CD14-positive monocyte (primary cell): ENCODE results near the gene CCBE1. TPM values are rescaled to one million over a fixed set of nuclear protein-coding genes. Genes with fewer than 3 reads are reported as not detected.

Experiments
- DNase-seq, 3 donors: peaks; one replicate each; pipeline ENCODE4 v3.0.0-alpha.2; 2011 to 2022
- H2AFZ ChIP-seq: 2 replicates; pipeline ENCODE4 v1.6.0; 2012; ENCODE audit warnings: mild to moderate bottlenecking, low read depth, low read length, inconsistent platforms; ENCODE audit not compliant: insufficient read depth, poor library complexity, severe bottlenecking
- H3K27ac ChIP-seq, 2 donors: 1 replicate in 1 of 2; 2 replicates in 1 of 2; pipeline ENCODE4 v1.5.1; 2012 to 2013; ENCODE audit warnings: low read length in 2 of 2, control low read depth in 1 of 2, inconsistent platforms in 1 of 2, low read depth in 1 of 2, mild to moderate bottlenecking in 1 of 2
- H3K27me3 ChIP-seq, 2 donors: one replicate each; pipeline versions ENCODE4 v1.6.0 to v1.6.1; 2011 to 2013; ENCODE audit warnings: low read length in 2 of 2; ENCODE audit not compliant: control insufficient read depth in 2 of 2, insufficient read depth in 2 of 2
- H3K36me3 ChIP-seq, 2 donors: replicated peaks in 1 of 2; 1 replicate in 1 of 2; 2 replicates in 1 of 2; pipeline versions ENCODE4 v1.5.1 to v1.6.1; 2012 to 2013; ENCODE audit warnings: low read length in 2 of 2, control low read depth in 1 of 2, inconsistent platforms in 1 of 2, mild to moderate bottlenecking in 1 of 2; ENCODE audit not compliant: insufficient read depth in 2 of 2, control insufficient read depth in 1 of 2
- H3K4me1 ChIP-seq, 2 donors: 1 replicate in 1 of 2; 2 replicates in 1 of 2; pipeline versions ENCODE4 v1.5.1 to v1.6.1; 2012 to 2013; ENCODE audit warnings: low read length in 2 of 2, control low read depth in 1 of 2, inconsistent platforms in 1 of 2, mild to moderate bottlenecking in 1 of 2, moderate library complexity in 1 of 2; ENCODE audit not compliant: insufficient read depth in 2 of 2, control insufficient read depth in 1 of 2
- H3K4me2 ChIP-seq: replicated peaks from 2 replicates; pipeline ENCODE3; 2012; ENCODE audit warnings: low read length, moderate library complexity, mild to moderate bottlenecking; ENCODE audit not compliant: poor library complexity, severe bottlenecking; ENCODE audit errors: extremely low read depth
- H3K4me3 ChIP-seq, 3 experiments: fragments of 200-600 bp in 1 of 3; sonication (generic) in 1 of 3; replicated peaks in 1 of 3; 1 replicate in 2 of 3; 2 replicates in 1 of 3; pipeline ENCODE4 v1.5.1; 2011 to 2013; ENCODE audit warnings: low read length in 3 of 3, mild to moderate bottlenecking in 3 of 3, control low read depth in 2 of 3, low read depth in 2 of 3, inconsistent platforms in 1 of 3, moderate library complexity in 1 of 3
- H3K79me2 ChIP-seq: 2 replicates; pipeline ENCODE4 v1.6.0; 2012; ENCODE audit warnings: mild to moderate bottlenecking, control low read depth, inconsistent platforms, low read length, moderate library complexity; ENCODE audit not compliant: insufficient read depth
- H3K9ac ChIP-seq: 2 replicates; pipeline ENCODE4 v1.6.0; 2017; ENCODE audit warnings: low read length, mild to moderate bottlenecking; ENCODE audit not compliant: insufficient read depth, poor library complexity, severe bottlenecking
- H3K9me3 ChIP-seq, 2 donors: replicated peaks in 1 of 2; 1 replicate in 1 of 2; 2 replicates in 1 of 2; pipeline versions ENCODE4 v1.5.1 to v1.6.1; 2012 to 2013; ENCODE audit warnings: low read length in 2 of 2, control low read depth in 1 of 2; ENCODE audit not compliant: control insufficient read depth in 1 of 2, insufficient read depth in 1 of 2
- H4K20me1 ChIP-seq: 2 replicates; pipeline ENCODE4 v1.6.0; 2012; ENCODE audit warnings: mild to moderate bottlenecking, low read length, control low read depth, moderate library complexity; ENCODE audit not compliant: insufficient read depth
- H3K27ac Mint-ChIP-seq, 7 donors: one replicate each; pipeline ENCODE4 v1.8.0; 2020; ENCODE audit warnings: mild to moderate bottlenecking in 7 of 7, mixed read lengths in 7 of 7, moderate library complexity in 6 of 7, inconsistent platforms in 2 of 7
- H3K27me3 Mint-ChIP-seq, 3 donors: one replicate each; pipeline ENCODE4 v1.8.0; 2021 to 2022; ENCODE audit warnings: low read depth in 3 of 3, mild to moderate bottlenecking in 3 of 3, mixed read lengths in 3 of 3, moderate library complexity in 3 of 3, inconsistent platforms in 1 of 3
- H3K36me3 Mint-ChIP-seq, 2 donors: one replicate each; pipeline ENCODE4 v1.8.0; 2020; ENCODE audit warnings: mixed read lengths in 2 of 2, inconsistent platforms in 1 of 2, mild to moderate bottlenecking in 1 of 2
- H3K4me1 Mint-ChIP-seq: one replicate; pipeline ENCODE4 v1.8.0; 2020; ENCODE audit warnings: mild to moderate bottlenecking, mixed read lengths
- H3K4me3 Mint-ChIP-seq, 2 donors: one replicate each; pipeline ENCODE4 v1.8.0; 2020; ENCODE audit warnings: mild to moderate bottlenecking in 2 of 2, mixed read lengths in 2 of 2, moderate library complexity in 1 of 2
- H3K9me3 Mint-ChIP-seq, 7 donors: one replicate each; pipeline ENCODE4 v1.8.0; 2020 to 2022; ENCODE audit warnings: mixed read lengths in 7 of 7, mild to moderate bottlenecking in 6 of 7, moderate library complexity in 6 of 7, inconsistent platforms in 2 of 7
- WGBS: methylation state at CpG from one replicate; pipeline ENCODE4 v1.1.5; 2013; ENCODE audit warnings: missing lambda C conversion rate; ENCODE audit not compliant: insufficient coverage; 5-methylcytosine and 5-hydroxymethylcytosine counted together
- intact Hi-C, 2 donors: fragments of 100-400 bp; cut with micrococcal nuclease; formaldehyde crosslinking; loops; one replicate each; pipeline versions ENCODE4 v1.15.0 to v1.15.1; 2023
- polyA plus RNA-seq, 3 donors: library from polyadenylated mRNA; depleted of rRNA in 1 of 3; unstranded in 2 of 3; stranded (reverse) in 1 of 3; fragments of 300-500 nt in 2 of 3; fragments of >200 nt in 1 of 3; fragmentation: Illumina TruSeq in 2 of 3; gene quantifications; 1 replicate in 2 of 3; 2 replicates in 1 of 3; pipeline ENCODE4 v1.2.3, GENCODE V29; 2012 to 2021
- TF ChIP-seq, protein P1 (sequence below): fragments of 200-600 bp; IDR thresholded peaks from one replicate; pipeline ENCODE4 v1.8.0; 2022; ENCODE audit warnings: antibody characterized with exemption, mild to moderate bottlenecking

CCBE1 gene
- polyA plus RNA-seq, 3 donors = not detected

DNA sequence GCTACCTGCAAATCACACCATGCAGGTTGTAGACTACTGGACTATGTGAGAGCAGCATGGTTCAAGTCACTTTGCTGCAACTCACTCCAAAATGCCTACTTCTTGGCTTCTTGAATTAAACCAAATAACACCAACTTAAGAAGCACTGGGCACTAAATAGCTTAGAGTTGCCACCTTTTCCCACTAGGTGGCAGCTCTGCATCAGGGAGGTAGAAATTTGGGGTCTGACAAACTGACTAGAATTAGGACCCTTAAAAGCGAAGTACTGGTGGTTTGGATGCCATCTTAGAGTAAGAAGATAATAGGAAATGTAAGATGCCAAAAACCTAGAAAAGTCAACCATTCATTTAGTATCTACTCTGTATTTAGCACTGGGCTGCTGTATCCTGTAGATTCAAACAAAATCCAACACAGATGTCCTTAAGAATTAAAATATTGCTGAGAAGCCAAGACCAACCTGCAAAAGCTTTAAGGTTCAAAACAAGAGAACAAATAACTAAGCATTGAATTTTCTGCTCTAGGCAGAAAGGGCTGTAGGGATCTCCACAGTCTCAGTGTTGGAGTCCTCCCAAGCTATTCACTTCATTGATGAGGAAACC, 65.5 kb downstream of the CCBE1 start:
- H3K27ac Mint-ChIP-seq = no peak overlapping the region
- no CpG with 5 or more reads among the region's 1 CpG for WGBS

GRCh38 chr18:59629894-59630293, 67.3 kb downstream of the CCBE1 start:
- no peaks in the 10 kb centered on the region for H3K36me3 ChIP-seq
- H3K27me3 ChIP-seq = no peaks in the 10 kb centered on the region
- H3K9me3 ChIP-seq = no peaks in the 10 kb centered on the region
- no peak overlapping the region for H3K4me3 ChIP-seq
- no peaks in the 10 kb centered on the region for H3K4me1 Mint-ChIP-seq
- no peaks in the 10 kb centered on the region for H3K36me3 Mint-ChIP-seq
- TF ChIP-seq, protein P1, sequence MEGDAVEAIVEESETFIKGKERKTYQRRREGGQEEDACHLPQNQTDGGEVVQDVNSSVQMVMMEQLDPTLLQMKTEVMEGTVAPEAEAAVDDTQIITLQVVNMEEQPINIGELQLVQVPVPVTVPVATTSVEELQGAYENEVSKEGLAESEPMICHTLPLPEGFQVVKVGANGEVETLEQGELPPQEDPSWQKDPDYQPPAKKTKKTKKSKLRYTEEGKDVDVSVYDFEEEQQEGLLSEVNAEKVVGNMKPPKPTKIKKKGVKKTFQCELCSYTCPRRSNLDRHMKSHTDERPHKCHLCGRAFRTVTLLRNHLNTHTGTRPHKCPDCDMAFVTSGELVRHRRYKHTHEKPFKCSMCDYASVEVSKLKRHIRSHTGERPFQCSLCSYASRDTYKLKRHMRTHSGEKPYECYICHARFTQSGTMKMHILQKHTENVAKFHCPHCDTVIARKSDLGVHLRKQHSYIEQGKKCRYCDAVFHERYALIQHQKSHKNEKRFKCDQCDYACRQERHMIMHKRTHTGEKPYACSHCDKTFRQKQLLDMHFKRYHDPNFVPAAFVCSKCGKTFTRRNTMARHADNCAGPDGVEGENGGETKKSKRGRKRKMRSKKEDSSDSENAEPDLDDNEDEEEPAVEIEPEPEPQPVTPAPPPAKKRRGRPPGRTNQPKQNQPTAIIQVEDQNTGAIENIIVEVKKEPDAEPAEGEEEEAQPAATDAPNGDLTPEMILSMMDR = no peak
- no peaks in the 10 kb centered on the region for H3K4me1 ChIP-seq
- intact Hi-C loops = no loop called here
- no peak overlapping the region for H3K27ac ChIP-seq
- H3K4me2 ChIP-seq = no peak overlapping the region
- H4K20me1 ChIP-seq = no peaks in the 10 kb centered on the region
- no CpG with 5 or more reads among the region's 6 CpGs for WGBS
- no peak for DNase-seq
- no peak overlapping the region for H2AFZ ChIP-seq
- no peak overlapping the region for H3K9ac ChIP-seq
- H3K27me3 Mint-ChIP-seq = peaks cover 2 to 5% (median 2%) of the 10 kb centered on the region in 3 donors
- no peak overlapping the region for H3K4me3 Mint-ChIP-seq
- H3K27ac Mint-ChIP-seq = no peak overlapping the region
- no peaks in the 10 kb centered on the region for H3K79me2 ChIP-seq
- peaks cover 0 to 1% (median 0%) of the 10 kb centered on the region in 7 donors for H3K9me3 Mint-ChIP-seq

More for the DNA sequence above, 65.5 kb downstream of the CCBE1 start:
- H3K4me1 ChIP-seq = no peaks in the 10 kb centered on the region
- no peaks in the 10 kb centered on the region for H4K20me1 ChIP-seq
- H3K9me3 ChIP-seq = no peaks in the 10 kb centered on the region
- H3K36me3 ChIP-seq = no peaks in the 10 kb centered on the region
- peaks cover 0 to 1% (median 0%) of the 10 kb centered on the region in 7 donors for H3K9me3 Mint-ChIP-seq
- H3K4me3 ChIP-seq = no peak overlapping the region
- DNase-seq = no peak
- intact Hi-C loops = no loop called here
- H3K4me2 ChIP-seq = no peak overlapping the region
- H3K4me1 Mint-ChIP-seq = no peaks in the 10 kb centered on the region
- no peaks in the 10 kb centered on the region for H3K36me3 Mint-ChIP-seq
- TF ChIP-seq, protein P1 = peak; percentile 32
- no peak overlapping the region for H3K9ac ChIP-seq
- H3K4me3 Mint-ChIP-seq = no peak overlapping the region
- peaks cover 2 to 7% (median 2%) of the 10 kb centered on the region in 3 donors for H3K27me3 Mint-ChIP-seq
- no peak overlapping the region for H2AFZ ChIP-seq
- no peaks in the 10 kb centered on the region for H3K27me3 ChIP-seq
- H3K79me2 ChIP-seq = no peaks in the 10 kb centered on the region
- no peak overlapping the region for H3K27ac ChIP-seq
